ENCODE data around the gene NREP. TPM values are rescaled to one million over a fixed set of nuclear protein-coding genes. Genes with fewer than 3 reads are reported as not detected.

Gene NREP
- total RNA-seq, 1 experiment from 2014 or later: 163 TPM

- H3K4ac ChIP-seq (ENCODE audit: low read depth, low read length): no peak overlapping the region
- DNase-seq: no peak
- no peak overlapping the region for H4K5ac ChIP-seq (ENCODE audit: insufficient read length, low read depth, low read length)
- no peak overlapping the region for H3K23ac ChIP-seq (ENCODE audit: insufficient read length, low read depth, low read length)
- H3K4me1 ChIP-seq (ENCODE audit: insufficient read depth, low read length): no peaks in the 10 kb centered on the region
- Mint-ChIP-seq H3K27ac (no peak overlapping the region), H3K4me1 (no peaks in the 10 kb centered on the region), H3K27me3 (ENCODE audit: low read depth) (no peaks in the 10 kb centered on the region), H3K9me3 (peaks cover 2 to 8% of the 10 kb centered on the region in 2 experiments; a peak in 4 of 5 replicates), H3K36me3 (ENCODE audit: insufficient read depth in 1 of 3, low read depth in 3 of 3) (0 out of 7 replicates have a peak, but pooled peaks cover 0 to 7% (median 0%) of the 10 kb centered on the region in 3 experiments), H3K4me3 (no peak overlapping the region)
- H4K8ac ChIP-seq (replicated peaks; ENCODE audit: insufficient read length, low read depth, low read length): no peak overlapping the region
- no peaks in the 10 kb centered on the region for H3K27me3 ChIP-seq (ENCODE audit: insufficient read depth, low read length)
- WGBS (ENCODE audit: extremely low coverage, insufficient read length, low lambda C conversion rate): no CpG with 5 or more reads among the region's 4 CpGs
- no peak overlapping the region for H2BK15ac ChIP-seq (ENCODE audit: low read depth, low read length)
- H2BK120ac ChIP-seq (ENCODE audit: low read depth, low read length, poor library complexity, severe bottlenecking): no peak overlapping the region
- no peaks in the 10 kb centered on the region for H3K23me2 ChIP-seq (ENCODE audit: insufficient read length, low read depth, low read length, poor library complexity, severe bottlenecking)
- no peak overlapping the region for H3T11ph ChIP-seq (ENCODE audit: low read length)
- no peak overlapping the region for H3K9ac ChIP-seq (ENCODE audit: extremely low read depth, insufficient read length, low read length)
- no peak overlapping the region for H3K27ac ChIP-seq (ENCODE audit: insufficient read length, low read depth, low read length)
- H3K14ac ChIP-seq (ENCODE audit: insufficient read depth, low read length): no peak overlapping the region
- H4K91ac ChIP-seq (ENCODE audit: insufficient read length, low read depth, low read length): no peak overlapping the region
- no peak overlapping the region for H2AFZ ChIP-seq (ENCODE audit: low read length)
- H3K56ac ChIP-seq (ENCODE audit: insufficient read length, low read depth, low read length): no peak overlapping the region
- no peak overlapping the region for H2BK20ac ChIP-seq (ENCODE audit: low read depth, low read length, poor library complexity, severe bottlenecking)
- no peaks in the 10 kb centered on the region for H3K79me2 ChIP-seq (ENCODE audit: insufficient read depth, low read length)
- no peak overlapping the region for H2AK5ac ChIP-seq (ENCODE audit: insufficient read length, low read length)
- H3K79me1 ChIP-seq (ENCODE audit: insufficient read depth, low read depth, low read length, poor library complexity, severe bottlenecking): no peaks in the 10 kb centered on the region
- no peaks in the 10 kb centered on the region for H3K9me3 ChIP-seq (ENCODE audit: control insufficient read depth, low read depth, low read length)
- no peaks in the 10 kb centered on the region for H4K20me1 ChIP-seq (ENCODE audit: control insufficient read depth, insufficient read depth, insufficient read length)
- H3K18ac ChIP-seq (ENCODE audit: insufficient read length, low read depth, low read length): no peak overlapping the region
- no peak overlapping the region for H2BK5ac ChIP-seq (ENCODE audit: insufficient read length, low read length)
- no peak overlapping the region for H2BK12ac ChIP-seq (ENCODE audit: insufficient read length, low read depth, low read length)
- no peak overlapping the region for H3K4me2 ChIP-seq (ENCODE audit: insufficient read depth, insufficient read length, low read length)
- no peak for TF ChIP-seq CTCF (conservative IDR thresholded peaks at IDR 0.05)
Observed at GRCh38 chr5:111792471-111793058, 35.6 kb upstream of the NREP start.
